ENCODE measurements around the gene STXBP1. TPM values are rescaled to one million over a fixed set of nuclear protein-coding genes. Genes with fewer than 3 reads are reported as not detected.

STXBP1 gene
- total RNA-seq, 2 donors from 2014 or later = 11.4 to 28.0 TPM

DNA sequence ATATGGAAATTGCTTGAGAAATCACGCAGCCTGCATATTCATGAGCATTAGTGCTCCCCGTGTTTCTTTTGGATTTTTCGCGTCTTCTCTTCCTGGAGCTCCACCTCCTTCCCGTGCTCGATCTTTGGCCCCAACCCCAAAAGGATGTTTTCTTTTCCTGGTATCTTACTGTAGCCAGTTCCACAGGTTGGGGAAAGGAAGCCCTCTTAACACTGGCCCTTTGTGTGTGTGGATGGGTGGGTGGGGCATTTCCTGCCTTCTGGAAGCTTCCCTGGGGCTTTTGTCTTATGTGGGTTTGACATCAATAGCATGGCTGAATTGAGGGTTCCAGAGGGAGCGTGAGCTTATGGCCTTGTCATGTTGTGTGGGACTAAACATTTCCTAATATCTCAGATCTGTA lies 21.9 kb downstream of the STXBP1 start:
- ATAC-seq (no peak), DNase-seq (ENCODE audit: low spot score in 2 of 2) (no peak)
- Mint-ChIP-seq H3K27ac (no peak overlapping the region), H3K9me3 (no peaks in the 10 kb centered on the region), H3K36me3 (no peaks in the 10 kb centered on the region)

DNA sequence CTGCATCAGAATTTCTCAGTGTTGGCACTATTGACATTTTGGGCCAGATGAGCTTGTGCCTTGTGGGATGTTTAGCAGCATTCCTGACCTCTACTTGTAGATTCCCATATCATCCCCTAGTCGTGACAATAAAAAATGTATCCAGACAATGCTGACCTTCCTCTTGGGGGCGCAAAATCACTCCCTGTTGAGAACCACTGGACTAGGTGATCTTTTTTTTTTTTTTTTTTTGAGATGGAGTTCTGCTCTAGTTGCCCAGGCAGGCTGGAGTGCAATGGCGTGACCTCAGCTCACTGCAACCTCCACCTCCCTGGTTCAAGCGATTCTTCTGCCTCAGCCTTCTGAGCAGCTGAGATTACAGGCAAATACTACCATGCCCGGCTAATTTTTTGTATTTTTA lies 22.6 kb downstream of the STXBP1 start:
- ATAC-seq (no peak), DNase-seq (ENCODE audit: low spot score in 2 of 2) (no peak)
- no peak overlapping the region for H3K27ac Mint-ChIP-seq
- H3K36me3 Mint-ChIP-seq = no peaks in the 10 kb centered on the region
- no peaks in the 10 kb centered on the region for H3K9me3 Mint-ChIP-seq

DNA sequence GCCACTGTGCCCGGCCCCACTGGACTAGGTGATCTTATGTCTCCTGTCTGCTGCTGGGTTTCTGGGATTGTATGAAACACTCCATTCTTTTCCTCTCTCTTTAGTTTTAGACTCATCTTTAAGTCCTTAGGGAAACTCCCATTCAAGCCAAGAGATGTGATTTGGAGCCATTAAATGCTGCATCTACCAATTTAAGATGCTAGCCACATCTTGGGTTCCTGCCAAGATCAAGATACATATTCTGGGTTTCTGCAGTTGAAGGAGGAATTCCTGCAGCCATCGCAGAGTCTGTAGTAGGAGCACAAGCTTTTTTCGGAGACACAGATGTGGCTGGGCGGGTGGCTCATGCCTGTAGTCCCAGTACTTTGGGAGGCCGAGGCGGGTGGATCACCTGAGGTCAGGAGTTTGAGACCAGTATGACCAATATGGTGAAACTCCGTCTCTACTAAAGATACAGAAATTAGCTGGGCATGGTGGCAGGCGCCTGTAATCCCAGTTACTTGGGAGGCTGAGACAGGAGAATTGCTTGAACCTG lies 23.2 kb downstream of the STXBP1 start:
- ATAC-seq (no peak), DNase-seq (ENCODE audit: low spot score in 2 of 2) (no peak)
- Mint-ChIP-seq H3K27ac (no peak overlapping the region), H3K36me3 (no peaks in the 10 kb centered on the region), H3K9me3 (no peaks in the 10 kb centered on the region)

DNA sequence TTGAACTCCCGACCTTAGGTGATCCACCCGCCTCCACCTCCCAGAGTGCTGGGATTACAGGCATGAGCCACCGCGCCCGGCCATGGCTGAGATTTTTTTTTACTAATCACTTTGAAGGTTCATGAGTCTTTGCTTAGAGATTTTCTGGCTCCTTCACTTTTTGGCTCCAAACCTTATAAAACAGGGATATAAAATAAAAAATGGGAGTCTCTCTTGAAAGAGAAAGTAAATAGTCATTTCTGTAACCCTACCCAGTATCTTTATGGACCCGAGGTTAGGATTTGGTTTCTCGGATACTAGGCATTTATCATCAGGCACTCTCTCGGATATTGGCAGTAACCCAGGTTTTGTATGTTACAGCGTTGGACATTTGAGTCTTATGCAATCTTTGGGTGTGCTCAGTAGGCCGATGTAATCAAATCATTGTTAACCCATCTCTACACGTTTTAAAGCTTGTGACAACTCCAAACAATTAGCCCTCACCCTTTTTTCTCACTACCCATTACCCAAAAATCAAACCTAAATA lies 25.3 kb downstream of the STXBP1 start:
- ATAC-seq = no peak
- no peaks in the 10 kb centered on the region for H3K36me3 Mint-ChIP-seq
- H3K9me3 Mint-ChIP-seq = no peaks in the 10 kb centered on the region
- no peak overlapping the region for H3K27ac Mint-ChIP-seq
- no peak for DNase-seq (ENCODE audit: low spot score in 2 of 2)

DNA sequence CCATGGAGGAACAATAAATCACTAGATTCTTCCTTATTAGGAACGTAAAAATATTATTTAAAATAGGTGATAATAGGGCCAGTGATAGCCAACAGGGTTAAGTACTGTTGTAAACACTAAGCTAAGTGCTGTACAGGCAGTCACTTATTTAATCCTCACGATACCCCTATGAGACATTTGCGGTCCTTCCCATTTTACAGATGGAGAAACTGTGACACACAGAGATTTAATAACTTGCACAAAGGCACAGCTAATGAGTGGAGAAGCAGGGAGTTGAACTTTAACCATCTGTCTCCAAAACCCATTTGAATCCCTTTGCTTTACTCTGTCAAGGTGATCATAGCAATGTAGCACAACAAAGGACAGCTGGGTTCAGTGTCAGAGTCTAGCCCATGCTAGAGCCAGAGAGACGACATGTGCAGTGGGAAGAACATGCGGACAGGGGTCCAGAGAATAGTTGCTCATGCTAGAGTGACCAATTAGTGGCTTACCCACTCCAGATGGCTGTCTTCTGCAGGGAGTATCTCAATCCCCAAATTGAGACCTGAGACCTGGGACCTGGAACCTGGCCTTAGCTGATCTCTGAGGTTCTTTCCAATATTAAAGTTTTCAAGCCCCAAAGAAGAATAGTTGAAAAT lies 28.9 kb downstream of the STXBP1 start:
- no peak overlapping the region for H3K27ac Mint-ChIP-seq
- H3K36me3 Mint-ChIP-seq = no peaks in the 10 kb centered on the region
- no peak for DNase-seq (ENCODE audit: low spot score in 2 of 2)
- no peaks in the 10 kb centered on the region for H3K9me3 Mint-ChIP-seq
- ATAC-seq = no peak

DNA sequence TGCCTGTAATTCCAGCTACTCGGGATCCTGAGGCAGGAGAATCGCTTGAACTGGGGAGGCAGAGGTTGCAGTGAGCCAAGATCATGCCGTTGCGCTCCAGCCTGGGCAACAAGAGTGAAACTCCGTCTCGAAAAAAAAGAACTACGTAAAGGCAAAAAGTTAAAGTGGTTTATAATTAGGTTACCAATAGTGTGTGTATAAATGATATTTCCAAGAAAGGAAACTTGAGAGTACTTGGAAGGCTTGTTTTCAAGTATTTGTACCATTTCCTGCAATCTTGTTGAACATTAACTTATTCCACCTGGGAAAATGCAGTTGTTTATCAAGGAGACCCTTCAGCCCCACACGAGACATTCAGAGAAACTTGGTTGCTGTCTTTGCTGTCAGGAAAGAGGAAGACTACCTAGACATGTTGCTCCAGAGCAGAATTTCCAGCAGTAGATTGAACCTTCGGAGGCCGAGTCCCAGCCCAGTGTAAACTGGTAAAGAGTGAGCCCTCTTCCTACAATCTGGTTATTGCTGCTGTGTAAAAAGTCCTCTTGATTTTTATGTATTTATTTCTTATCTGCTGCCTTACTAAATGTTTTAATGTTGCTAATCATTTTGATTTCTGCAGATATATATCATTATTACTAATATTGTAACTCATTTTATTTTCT lies 30.1 kb downstream of the STXBP1 start:
- DNase-seq (ENCODE audit: low spot score in 2 of 2) = no peak
- H3K27ac Mint-ChIP-seq = no peak overlapping the region
- no peaks in the 10 kb centered on the region for H3K36me3 Mint-ChIP-seq
- no peak for ATAC-seq
- H3K9me3 Mint-ChIP-seq = no peaks in the 10 kb centered on the region

DNA sequence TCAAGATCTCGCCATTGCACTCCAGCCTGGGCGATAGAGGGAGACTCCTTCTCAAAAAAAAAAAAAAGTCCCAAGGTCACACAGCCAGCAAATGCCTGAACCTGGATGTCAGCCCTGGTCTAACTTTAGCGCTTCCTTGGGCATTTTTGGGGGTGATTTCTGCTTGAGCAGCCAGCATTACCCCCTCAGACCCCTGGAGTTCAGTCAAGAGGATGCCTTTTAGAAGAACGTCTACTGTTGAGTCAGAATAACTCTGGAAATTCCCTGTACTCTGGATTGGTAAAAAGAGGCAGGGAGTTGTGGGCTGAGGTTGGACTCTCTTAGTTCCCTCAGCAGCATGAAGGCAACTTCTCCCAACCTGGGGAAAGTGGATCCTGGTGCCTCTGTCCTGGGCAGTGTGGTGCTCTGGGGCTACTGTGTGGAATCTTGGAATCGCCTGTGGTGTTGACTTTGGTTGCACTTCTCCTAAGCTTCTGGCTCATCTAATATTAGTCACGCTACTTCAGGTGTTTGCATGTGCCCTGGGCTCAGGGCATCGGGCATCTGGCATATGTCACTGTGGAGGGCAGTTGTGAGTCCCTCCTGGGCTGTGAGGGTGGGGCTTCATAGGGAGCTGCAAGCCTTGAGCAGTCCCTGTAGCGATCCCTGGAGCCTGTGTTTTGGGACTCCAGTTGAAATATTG lies 32.2 kb downstream of the STXBP1 start:
- no peaks in the 10 kb centered on the region for H3K36me3 Mint-ChIP-seq
- no peak for ATAC-seq
- H3K9me3 Mint-ChIP-seq = no peaks in the 10 kb centered on the region
- no peak overlapping the region for H3K27ac Mint-ChIP-seq
- DNase-seq (ENCODE audit: low spot score in 2 of 2) = no peak

DNA sequence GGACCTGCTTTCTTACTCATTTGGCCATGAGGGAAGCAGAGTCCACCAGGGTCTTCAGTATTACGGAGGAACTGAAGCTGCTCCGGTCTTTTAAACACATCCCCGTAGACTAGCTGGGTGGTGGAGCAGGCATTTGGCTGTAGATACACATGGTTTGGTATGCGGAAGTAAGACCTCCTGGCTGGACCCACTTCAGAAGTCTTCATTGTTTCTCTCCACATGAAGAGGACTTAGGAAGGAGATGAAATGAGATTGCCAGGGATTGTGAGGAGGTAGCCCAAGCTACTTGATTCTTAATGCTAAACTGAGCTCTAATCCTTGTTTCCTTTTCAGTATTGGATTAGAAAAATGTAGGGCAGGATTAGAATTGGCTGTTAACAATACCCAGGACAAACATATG lies 32.9 kb downstream of the STXBP1 start:
- ATAC-seq (no peak), DNase-seq (ENCODE audit: low spot score in 2 of 2) (no peak)
- no peaks in the 10 kb centered on the region for H3K9me3 Mint-ChIP-seq
- H3K27ac Mint-ChIP-seq = no peak overlapping the region
- H3K36me3 Mint-ChIP-seq = no peaks in the 10 kb centered on the region

DNA sequence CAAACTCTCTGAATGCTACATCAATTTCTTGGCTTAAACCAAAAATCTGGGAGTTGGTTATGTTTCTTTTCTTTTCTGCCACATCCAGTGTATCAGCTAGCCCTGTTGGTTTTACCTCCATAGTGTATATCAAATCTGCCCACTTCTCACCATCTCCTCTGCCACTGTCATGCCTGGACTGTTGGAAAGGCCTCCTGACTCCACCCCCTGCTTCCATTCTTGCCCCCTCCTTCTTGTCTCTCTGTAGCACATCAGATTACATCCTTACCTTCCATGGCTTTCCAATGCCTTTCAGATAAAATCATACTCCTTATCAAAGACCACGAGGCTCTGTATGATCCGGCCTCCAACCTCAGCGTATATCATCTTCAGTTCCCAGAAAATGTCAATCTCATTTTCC lies 35.4 kb downstream of the STXBP1 start:
- H3K36me3 Mint-ChIP-seq = no peaks in the 10 kb centered on the region
- no peak overlapping the region for H3K27ac Mint-ChIP-seq
- no peaks in the 10 kb centered on the region for H3K9me3 Mint-ChIP-seq
- DNase-seq (ENCODE audit: low spot score in 2 of 2) = no peak
- ATAC-seq = no peak

DNA sequence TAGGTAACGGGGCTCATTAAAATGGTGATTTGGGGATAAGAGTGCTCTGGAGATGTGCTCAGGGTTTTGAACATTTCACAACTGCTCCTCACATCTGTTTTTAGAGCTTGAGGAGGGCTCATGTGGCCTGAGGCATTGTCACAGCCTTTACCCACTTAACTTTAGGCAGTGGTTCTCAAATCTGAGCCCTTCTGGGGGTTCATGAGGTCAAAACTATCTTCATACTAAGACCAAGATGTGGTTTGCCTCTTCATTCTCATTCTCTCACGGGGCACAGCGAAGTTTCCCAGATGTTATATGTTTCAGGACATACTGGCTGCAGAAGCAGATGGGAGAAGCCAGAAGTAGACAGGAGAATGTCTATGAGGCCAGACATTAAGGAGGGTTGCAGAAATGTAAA lies 38.4 kb downstream of the STXBP1 start:
- Mint-ChIP-seq H3K36me3 (no peaks in the 10 kb centered on the region), H3K9me3 (no peaks in the 10 kb centered on the region), H3K27ac (no peak overlapping the region)
- DNase-seq (ENCODE audit: low spot score in 2 of 2) = no peak
- ATAC-seq = no peak

DNA sequence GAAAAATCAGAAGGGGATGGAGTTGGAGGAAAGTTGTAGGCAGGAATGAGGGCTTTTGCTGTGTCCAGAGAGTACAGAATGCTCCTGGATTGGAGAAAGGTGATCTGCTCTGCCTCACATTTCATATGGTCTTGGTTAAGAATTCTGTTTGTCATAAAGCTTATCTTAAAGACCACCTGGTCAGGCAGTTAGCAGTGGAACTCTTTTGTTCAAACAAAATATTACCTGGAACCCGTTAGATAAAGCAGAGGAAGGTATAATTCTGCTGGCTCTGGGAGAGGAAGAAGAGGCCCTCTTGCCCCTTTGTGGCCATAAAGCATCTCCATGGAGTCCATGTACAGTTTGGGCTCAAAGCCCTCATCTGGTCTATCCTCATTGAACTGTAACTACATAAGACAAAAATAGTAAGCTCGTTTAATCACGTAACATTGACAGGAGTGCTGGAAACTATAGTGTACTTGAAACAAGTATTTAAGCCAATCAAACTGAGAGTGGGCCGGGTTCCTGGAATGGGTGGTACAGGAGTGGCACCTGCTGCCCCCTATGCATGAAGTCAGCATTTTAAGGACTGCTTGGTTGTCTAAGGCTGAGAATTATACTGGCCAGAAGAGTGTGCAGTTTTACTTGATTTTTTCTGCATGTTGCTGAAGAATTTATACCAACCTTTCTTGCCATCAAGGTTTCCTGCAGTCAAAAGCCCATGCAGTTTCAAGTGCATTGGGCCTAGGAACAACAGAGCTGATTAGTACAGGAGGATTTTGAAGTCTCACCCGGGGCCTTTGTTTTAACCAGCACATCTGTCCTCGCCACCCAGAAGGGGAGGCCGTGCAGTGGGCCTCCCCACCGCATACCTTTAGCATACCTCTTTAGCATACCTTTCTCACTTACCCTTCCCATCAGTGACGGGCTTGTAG lies 39.9 kb downstream of the STXBP1 start:
- DNase-seq (ENCODE audit: low spot score in 2 of 2) (no peak), ATAC-seq (no peak)
- no peaks in the 10 kb centered on the region for H3K36me3 Mint-ChIP-seq
- no peak overlapping the region for H3K27ac Mint-ChIP-seq
- H3K9me3 Mint-ChIP-seq = no peaks in the 10 kb centered on the region

DNA sequence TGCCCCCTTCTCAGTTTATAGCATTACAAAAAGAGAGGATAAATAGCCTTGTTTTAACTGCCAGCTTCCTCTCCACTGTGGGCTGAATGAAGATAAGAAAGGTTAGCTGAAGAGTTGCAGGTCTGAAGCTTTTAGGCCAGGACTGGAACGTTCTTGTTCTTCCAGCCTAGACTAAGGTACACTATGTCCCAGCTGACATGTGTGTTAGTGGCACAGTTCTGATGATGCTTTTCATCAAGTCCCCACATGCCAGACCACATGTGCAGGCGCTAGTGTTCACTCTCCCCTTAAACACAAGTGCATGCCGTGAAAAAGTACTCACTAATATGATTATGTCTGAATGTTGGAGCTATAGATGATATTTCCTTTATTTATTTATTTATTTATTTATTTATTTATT lies 40.7 kb downstream of the STXBP1 start:
- ATAC-seq = no peak
- Mint-ChIP-seq H3K36me3 (no peaks in the 10 kb centered on the region), H3K27ac (no peak overlapping the region), H3K9me3 (no peaks in the 10 kb centered on the region)
- DNase-seq (ENCODE audit: low spot score in 2 of 2) = no peak

DNA sequence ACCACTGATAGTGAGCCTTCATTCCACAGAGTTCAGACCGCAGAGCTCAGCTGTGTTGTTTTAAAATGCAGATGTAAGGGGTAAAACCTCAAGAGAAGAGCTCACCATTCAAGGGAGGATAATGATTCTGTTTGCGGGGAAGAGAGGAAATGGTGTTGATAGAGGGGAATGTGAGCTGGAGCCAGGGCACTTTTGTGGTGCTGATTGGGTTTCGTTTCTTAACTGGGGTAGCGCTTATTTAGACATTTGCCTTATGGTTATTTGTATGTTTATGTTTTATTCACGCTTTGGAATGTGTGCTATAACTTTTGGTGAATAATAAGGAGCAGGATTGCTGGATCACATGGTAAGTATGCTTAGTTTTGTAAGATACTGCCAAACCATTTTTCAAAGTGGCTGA lies 42.5 kb downstream of the STXBP1 start:
- no peaks in the 10 kb centered on the region for H3K36me3 Mint-ChIP-seq
- ATAC-seq (no peak), DNase-seq (ENCODE audit: low spot score in 2 of 2) (no peak)
- H3K27ac Mint-ChIP-seq = no peak overlapping the region
- no peaks in the 10 kb centered on the region for H3K9me3 Mint-ChIP-seq

DNA sequence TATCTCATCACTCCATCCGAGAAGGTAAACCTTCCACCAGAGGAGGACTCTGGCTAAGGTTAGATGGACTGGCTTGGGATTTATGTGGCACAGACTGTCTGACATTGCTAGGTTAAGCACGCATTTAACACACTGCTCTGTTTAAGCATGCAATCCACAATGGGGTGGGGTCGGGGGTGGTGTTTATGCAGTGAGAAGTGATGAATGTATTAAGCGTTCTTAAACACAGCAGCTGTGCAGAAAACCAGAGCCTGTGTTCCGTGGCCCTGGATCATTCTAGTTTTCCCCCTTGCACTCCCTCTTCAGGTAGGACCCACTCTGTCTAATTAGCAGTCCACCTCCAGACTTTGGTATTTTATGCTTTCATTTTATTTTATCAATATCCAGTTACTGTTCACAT lies 46.4 kb downstream of the STXBP1 start:
- no peak for ATAC-seq

DNA sequence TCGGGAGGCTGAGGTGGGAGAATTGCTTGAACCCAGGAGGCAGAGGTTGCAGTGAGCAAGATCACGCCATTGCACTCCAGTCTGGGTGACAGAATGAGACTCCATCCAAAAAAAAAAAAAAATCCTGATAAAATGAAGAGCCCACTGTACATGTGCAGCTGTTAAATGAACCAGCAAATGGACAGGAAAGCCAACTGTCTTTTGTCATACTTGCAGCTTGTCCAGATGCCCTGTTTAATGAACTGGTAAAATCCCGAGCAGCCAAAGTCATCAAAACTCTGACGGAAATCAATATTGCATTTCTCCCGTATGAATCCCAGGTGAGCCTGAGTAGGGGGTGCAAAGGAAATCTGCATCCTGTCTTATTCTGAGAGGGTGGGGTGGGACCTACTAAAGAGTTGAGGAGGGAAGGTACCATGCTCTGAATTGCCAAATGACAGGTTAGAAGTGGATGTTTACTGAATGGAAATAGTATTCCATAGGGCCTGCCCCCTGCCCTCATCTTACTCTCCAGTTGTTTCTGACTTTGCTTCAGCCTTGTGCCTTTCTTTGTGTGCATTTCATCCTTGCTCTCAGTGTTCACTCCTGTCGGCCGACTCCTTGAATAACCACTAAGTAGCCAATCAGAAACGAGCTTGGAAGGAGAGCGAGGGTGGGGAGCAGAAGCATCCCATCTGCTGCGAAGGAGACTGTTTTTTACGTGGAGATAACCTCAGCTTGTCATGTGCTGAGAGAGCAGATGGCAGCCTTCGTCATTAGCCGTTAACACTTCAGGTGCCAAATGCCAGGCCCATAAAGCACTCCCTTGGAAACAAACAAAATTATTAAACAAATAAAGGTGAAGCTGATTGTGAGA lies 49.0 kb downstream of the STXBP1 start:
- no peak for DNase-seq (ENCODE audit: low spot score in 2 of 2)
- H3K36me3 Mint-ChIP-seq = no peaks in the 10 kb centered on the region
- no peaks in the 10 kb centered on the region for H3K9me3 Mint-ChIP-seq
- H3K27ac Mint-ChIP-seq = no peak overlapping the region
- no peak for ATAC-seq

More for the DNA sequence above, 46.4 kb downstream of the STXBP1 start:
- H3K27ac Mint-ChIP-seq = no peak overlapping the region
- no peaks in the 10 kb centered on the region for H3K36me3 Mint-ChIP-seq
- no peaks in the 10 kb centered on the region for H3K9me3 Mint-ChIP-seq
- DNase-seq (ENCODE audit: low spot score in 2 of 2) = no peak

DNA sequence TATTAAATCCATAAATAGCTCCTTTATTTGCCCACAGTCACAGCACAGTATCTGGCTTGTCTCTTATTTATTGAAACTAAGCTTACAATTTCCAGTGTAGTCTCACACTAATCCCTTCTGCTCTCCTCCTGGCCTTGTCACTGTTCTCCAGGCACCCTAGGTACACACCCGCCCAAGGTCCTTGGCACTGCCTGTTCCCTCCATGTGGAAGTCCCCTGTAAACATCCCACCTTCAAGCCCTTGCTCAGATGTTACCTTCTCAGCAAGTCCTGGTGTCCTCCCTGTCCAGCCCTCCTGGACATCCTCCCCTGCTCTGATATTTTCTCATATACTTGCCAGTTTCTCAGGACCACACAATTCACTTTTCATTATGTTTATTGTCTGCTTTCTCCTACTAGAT lies 50.5 kb downstream of the STXBP1 start:
- no peaks in the 10 kb centered on the region for H3K36me3 Mint-ChIP-seq
- no peak for ATAC-seq
- H3K9me3 Mint-ChIP-seq = no peaks in the 10 kb centered on the region
- H3K27ac Mint-ChIP-seq = no peak overlapping the region
- no peak for DNase-seq (ENCODE audit: low spot score in 2 of 2)

Measured in activated naive CD4-positive, alpha-beta T cell treated with anti-CD3 and anti-CD28 coated beads, Interleukin-2, amount 50 U/mL, for 72 hours (primary cell).